HCT116 (cell line): ENCODE data around the gene ATG101. TPM values are rescaled to one million over a fixed set of nuclear protein-coding genes. Genes with fewer than 3 reads are reported as not detected.

Source experiments
- ATAC-seq: fragments of 200-7000 bp; cut with Tn5 transposase; 2 replicates; pipeline ENCODE4 v1.9.1; 2020; ENCODE audit warnings: mild to moderate bottlenecking, moderate library complexity
- BruUV-seq: library from RNA; stranded (reverse); fragments of 400-500 nt; replicated peaks from 2 replicates; lab custom pipeline; 2021; lab: Mats Ljungman, UMichigan
- CTCF ChIA-PET: fragments of 300-600 bp; sonication (Branson Sonifier 250); formaldehyde crosslinking; loops from one replicate; lab custom pipeline; 2021; ENCODE audit warnings: antibody characterized with exemption; lab: Charles Lee
- POLR2A ChIA-PET: fragments of 300-600, 350-600 bp; sonication (Branson Sonifier 250); formaldehyde crosslinking; loops from one replicate; lab custom pipeline; 2021; ENCODE audit warnings: antibody characterized with exemption; lab: Charles Lee
- RAD21 ChIA-PET, 2 experiments: fragments of 300-600 bp; sonication (Branson Sonifier 250); formaldehyde crosslinking; loops; one replicate each; lab custom pipeline; 2023; ENCODE audit warnings: low total read pairs in 2 of 2; ENCODE audit not compliant: uncharacterized antibody in 2 of 2, unreplicated experiment in 2 of 2, low non-redundant PET in 1 of 2; lab: Charles Lee
- DNase-seq: peaks from one replicate; pipeline ENCODE4 v3.0.0-alpha.2; 2010; ENCODE audit warnings: low read depth, low spot score
- H2AFZ ChIP-seq: fragments of 200-600 bp; shearing (Covaris generic), sonication (generic); 2 replicates; pipeline ENCODE4 v1.6.1; 2017; ENCODE audit warnings: low read depth, mixed run types, mixed read lengths, antibody characterized with exemption, low read length; ENCODE audit not compliant: poor library complexity, severe bottlenecking
- H3K27ac ChIP-seq: 2 replicates; pipeline ENCODE4 v1.5.1; 2012; ENCODE audit warnings: low read depth, low read length
- H3K27me3 ChIP-seq: fragments of 200-600 bp; sonication (generic); 2 replicates; pipeline ENCODE4 v1.6.1; 2016; ENCODE audit warnings: mixed run types, low read length, mixed read lengths; ENCODE audit not compliant: insufficient read depth
- H3K36me3 ChIP-seq, 2 experiments: fragments of 200-500 bp in 1 of 2; fragments of 200-600 bp in 1 of 2; sonication (Bioruptor generic) in 1 of 2; sonication (generic) in 1 of 2; 2 replicates each; pipeline versions ENCODE4 v1.5.1 to v1.6.1; 2014 to 2016; ENCODE audit warnings: low read length in 2 of 2, inconsistent platforms in 1 of 2, mixed read lengths in 1 of 2, mixed run types in 1 of 2; ENCODE audit not compliant: insufficient read depth in 2 of 2, control insufficient read depth in 1 of 2
- H3K4me1 ChIP-seq, 2 experiments: fragments of 200-600 bp in 1 of 2; sonication (generic) in 1 of 2; 2 replicates each; pipeline versions ENCODE4 v1.5.1 to v1.6.1; 2012 to 2017; ENCODE audit warnings: low read length in 2 of 2, inconsistent platforms in 1 of 2, mild to moderate bottlenecking in 1 of 2, mixed read lengths in 1 of 2, mixed run types in 1 of 2, moderate library complexity in 1 of 2; ENCODE audit not compliant: insufficient read depth in 2 of 2, control insufficient read depth in 1 of 2
- H3K4me2 ChIP-seq: fragments of 200-600 bp; sonication (generic); 2 replicates; pipeline ENCODE4 v1.6.1; 2017; ENCODE audit warnings: mixed run types, low read length, mixed read lengths
- H3K4me3 ChIP-seq, 2 experiments: fragments of 200-600 bp in 1 of 2; sonication (generic) in 1 of 2; replicated peaks in 1 of 2; 2 replicates each; pipeline ENCODE4 v1.5.1; 2011 to 2016; ENCODE audit warnings: low read length in 2 of 2, control low read depth in 1 of 2, low read depth in 1 of 2, mild to moderate bottlenecking in 1 of 2, mixed read lengths in 1 of 2, mixed run types in 1 of 2
- H3K79me2 ChIP-seq: fragments of 200-600 bp; sonication (generic); 2 replicates; pipeline ENCODE4 v1.6.1; 2017; ENCODE audit warnings: mild to moderate bottlenecking, mixed run types, low read length, moderate library complexity, mixed read lengths; ENCODE audit not compliant: insufficient read depth
- H3K9ac ChIP-seq: fragments of 200-600 bp; sonication (generic); 2 replicates; pipeline ENCODE4 v1.6.1; 2016; ENCODE audit warnings: low read length, mixed read lengths
- H3K9me2 ChIP-seq: fragments of 200-600 bp; sonication (generic), shearing (Covaris generic); 2 replicates; pipeline ENCODE4 v1.6.1; 2017; ENCODE audit warnings: mixed run types, mild to moderate bottlenecking, moderate library complexity; ENCODE audit not compliant: insufficient read depth
- H3K9me3 ChIP-seq, 2 experiments: fragments of 200-500 bp in 1 of 2; fragments of 200-600 bp in 1 of 2; sonication (Bioruptor generic) in 1 of 2; sonication (generic) in 1 of 2; 2 replicates each; pipeline ENCODE4 v1.6.1; 2014 to 2017; ENCODE audit warnings: low read length in 2 of 2, mixed read lengths in 2 of 2, inconsistent platforms in 1 of 2, low read depth in 1 of 2, mild to moderate bottlenecking in 1 of 2, mixed run types in 1 of 2, moderate library complexity in 1 of 2; ENCODE audit not compliant: control insufficient read depth in 1 of 2, insufficient read depth in 1 of 2
- H4K20me1 ChIP-seq: fragments of 200-600 bp; sonication (generic), shearing (Covaris generic); 2 replicates; pipeline ENCODE4 v1.6.1; 2017; ENCODE audit warnings: mixed run types, mild to moderate bottlenecking, moderate library complexity; ENCODE audit not compliant: insufficient read depth
- EZH2phosphoT487 ChIP-seq: fragments of 200-600 bp; IDR thresholded peaks from 2 replicates; pipeline ENCODE4 v1.6.1; 2018; ENCODE audit warnings: antibody characterized with exemption, borderline replicate concordance
- POLR2A ChIP-seq: IDR thresholded peaks from 2 replicates; pipeline ENCODE4 v1.7.0; 2011; ENCODE audit warnings: borderline replicate concordance; ENCODE audit not compliant: insufficient read depth, insufficient read length; ENCODE audit errors: extremely low read depth
- RAD21 ChIP-seq: IDR thresholded peaks from 2 replicates; pipeline ENCODE4 v1.6.1; 2012; ENCODE audit warnings: low read depth, mild to moderate bottlenecking
- SRF ChIP-seq: IDR thresholded peaks from 2 replicates; pipeline ENCODE4 v1.6.1; 2012; ENCODE audit warnings: low read depth
- intact Hi-C: fragments of 100-400 bp; cut with micrococcal nuclease; formaldehyde crosslinking; loops from 2 replicates; pipeline ENCODE4 v1.10.0; 2022
- total RNA-seq: library from RNA; stranded (reverse); gene quantifications from one replicate; pipeline ENCODE4 v1.2.1, GENCODE V29; 2021; ENCODE audit not compliant: unreplicated experiment
- TF ChIP-seq, protein P1 (sequence below), 3 experiments: fragments of 200-600 bp in 1 of 3; sonication (generic) in 1 of 3; IDR thresholded peaks in 2 of 3; conservative IDR thresholded peaks in 1 of 3; 2 replicates each; pipeline ENCODE4 v1.5.1; 2012 to 2017; ENCODE audit warnings: low read depth in 2 of 3, low read length in 2 of 3, antibody characterized with exemption in 1 of 3, borderline replicate concordance in 1 of 3, control low read depth in 1 of 3, mild to moderate bottlenecking in 1 of 3, mixed read lengths in 1 of 3, mixed run types in 1 of 3, moderate library complexity in 1 of 3; ENCODE audit not compliant: insufficient read depth in 1 of 3
- TF ChIP-seq, protein P2 (sequence below): IDR thresholded peaks from 2 replicates; pipeline ENCODE4 v1.6.1; 2012

ATG101 gene
- total RNA-seq, 1 experiment from 2014 or later: 49.2 TPM

DNA sequence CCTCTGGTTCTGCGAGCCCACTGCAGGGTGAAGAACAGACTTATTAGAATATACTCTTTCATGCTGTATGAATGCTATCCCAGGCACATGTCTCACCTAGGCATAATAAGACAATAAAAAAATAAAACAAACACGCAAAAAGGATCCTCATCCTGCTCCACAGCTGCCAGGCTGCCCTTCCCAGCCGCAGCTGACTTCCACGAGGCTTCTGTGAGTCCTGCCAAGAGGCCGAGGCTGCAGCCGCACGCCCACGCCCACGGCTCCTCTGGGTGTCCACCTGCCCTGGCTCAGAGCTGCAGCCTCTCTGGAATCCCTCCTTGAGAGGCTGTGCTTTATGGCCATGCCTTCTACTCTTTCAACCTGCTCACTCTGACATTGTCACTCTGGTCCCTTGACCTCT lies 16.6 kb downstream of the ATG101 start:
- no peaks in the 10 kb centered on the region for H3K36me3 ChIP-seq
- no peak overlapping the region for H3K27ac ChIP-seq
- no peaks in the 10 kb centered on the region for H3K9me3 ChIP-seq
- peaks cover 0 to 5% of the 10 kb centered on the region in 2 experiments; a peak in 1 of 4 replicates for H3K4me1 ChIP-seq
- H3K27me3 ChIP-seq: peaks cover 18% of the 10 kb centered on the region
- ChIA-PET POLR2A (no interaction called here), RAD21 (interaction anchor here (1.2 kb wide), 2 partner anchors 60 to 61 kb away, joined by 3 read pairs; no protein-coding TSS in a partner anchor), CTCF (interaction anchor here (1.0 to 8.9 kb wide), 2 partner anchors 35 to 62 kb away, joined by 3 to 123 read pairs; no protein-coding TSS in a partner anchor)
- TF ChIP-seq, protein P1, sequence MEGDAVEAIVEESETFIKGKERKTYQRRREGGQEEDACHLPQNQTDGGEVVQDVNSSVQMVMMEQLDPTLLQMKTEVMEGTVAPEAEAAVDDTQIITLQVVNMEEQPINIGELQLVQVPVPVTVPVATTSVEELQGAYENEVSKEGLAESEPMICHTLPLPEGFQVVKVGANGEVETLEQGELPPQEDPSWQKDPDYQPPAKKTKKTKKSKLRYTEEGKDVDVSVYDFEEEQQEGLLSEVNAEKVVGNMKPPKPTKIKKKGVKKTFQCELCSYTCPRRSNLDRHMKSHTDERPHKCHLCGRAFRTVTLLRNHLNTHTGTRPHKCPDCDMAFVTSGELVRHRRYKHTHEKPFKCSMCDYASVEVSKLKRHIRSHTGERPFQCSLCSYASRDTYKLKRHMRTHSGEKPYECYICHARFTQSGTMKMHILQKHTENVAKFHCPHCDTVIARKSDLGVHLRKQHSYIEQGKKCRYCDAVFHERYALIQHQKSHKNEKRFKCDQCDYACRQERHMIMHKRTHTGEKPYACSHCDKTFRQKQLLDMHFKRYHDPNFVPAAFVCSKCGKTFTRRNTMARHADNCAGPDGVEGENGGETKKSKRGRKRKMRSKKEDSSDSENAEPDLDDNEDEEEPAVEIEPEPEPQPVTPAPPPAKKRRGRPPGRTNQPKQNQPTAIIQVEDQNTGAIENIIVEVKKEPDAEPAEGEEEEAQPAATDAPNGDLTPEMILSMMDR (IDR thresholded peaks at IDR 0.05 in 2 of 3, conservative IDR thresholded peaks at IDR 0.05 in 1 of 3; ENCODE audit: borderline replicate concordance in 1 of 3, insufficient read depth in 1 of 3, low read depth in 2 of 3, low read length in 2 of 3): no peak
- TF ChIP-seq EZH2phosphoT487 (no peak), POLR2A (no peak), SRF (no peak), RAD21 (no peak)
- TF ChIP-seq, protein P2, sequence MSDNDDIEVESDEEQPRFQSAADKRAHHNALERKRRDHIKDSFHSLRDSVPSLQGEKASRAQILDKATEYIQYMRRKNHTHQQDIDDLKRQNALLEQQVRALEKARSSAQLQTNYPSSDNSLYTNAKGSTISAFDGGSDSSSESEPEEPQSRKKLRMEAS: no peak
- H4K20me1 ChIP-seq: no peaks in the 10 kb centered on the region
- no peak overlapping the region for H3K4me3 ChIP-seq
- H3K4me2 ChIP-seq: no peak overlapping the region
- ATAC-seq (no peak), DNase-seq (no peak)
- BruUV-seq: no TSS peak
- intact Hi-C loops: no loop called here
- no peak overlapping the region for H3K9ac ChIP-seq
- no peaks in the 10 kb centered on the region for H3K79me2 ChIP-seq
- no peak overlapping the region for H2AFZ ChIP-seq
- no peaks in the 10 kb centered on the region for H3K9me2 ChIP-seq
